HG02840 (cell line): Measurements from ENCODE around the gene FCER1G.

Experiments
- ATAC-seq: cut with Tn5 transposase; IDR thresholded peaks from one replicate; pipeline ENCODE4 v1.9.1; 2021; ENCODE audit warnings: mild to moderate bottlenecking, moderate library complexity, moderate number of reproducible peaks; ENCODE audit not compliant: unreplicated experiment, low FRiP score

The FCER1G gene

DNA sequence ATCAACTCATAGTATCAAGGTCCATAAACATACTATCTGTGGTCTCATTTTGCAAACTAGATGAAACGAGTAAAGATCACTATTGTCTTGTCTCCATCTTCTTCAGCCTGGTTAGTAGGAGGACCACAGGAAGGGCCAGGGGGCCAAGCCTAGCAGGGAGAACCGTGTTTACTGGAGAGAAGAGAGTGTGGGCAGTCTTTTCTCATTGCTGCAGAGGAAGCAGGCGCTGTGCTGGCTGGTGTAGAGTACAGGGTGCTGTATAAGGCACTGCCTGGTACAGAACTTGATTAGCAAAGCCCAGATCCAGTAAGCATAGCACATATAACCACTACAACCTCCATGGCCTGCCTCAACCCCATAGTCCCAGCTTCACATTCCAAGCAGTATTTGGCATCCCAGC, 27.8 kb upstream of the FCER1G start:
- ATAC-seq = no peak

GRCh38 chr1:161188381-161188780, 26.7 kb upstream of the FCER1G start:
- no peak for ATAC-seq

DNA sequence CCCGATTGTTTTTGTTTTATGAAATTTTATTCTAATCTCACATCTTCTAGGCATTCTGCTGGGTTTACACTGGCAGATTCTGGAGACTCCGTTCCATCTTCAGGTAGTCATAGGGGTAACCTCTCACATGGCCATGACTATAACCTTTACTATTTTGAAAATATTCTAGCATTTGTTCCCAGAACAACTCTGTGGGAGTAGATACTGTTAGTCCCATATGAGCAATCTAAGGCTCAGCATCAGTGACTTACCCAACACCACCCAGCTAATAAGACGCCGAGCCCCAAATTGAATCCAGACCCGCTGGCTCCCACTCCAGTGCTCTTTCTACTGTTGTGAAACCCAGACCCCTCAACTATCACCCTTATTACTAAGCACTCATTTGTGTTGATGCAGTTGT, 26.1 kb upstream of the FCER1G start:
- no peak for ATAC-seq

DNA sequence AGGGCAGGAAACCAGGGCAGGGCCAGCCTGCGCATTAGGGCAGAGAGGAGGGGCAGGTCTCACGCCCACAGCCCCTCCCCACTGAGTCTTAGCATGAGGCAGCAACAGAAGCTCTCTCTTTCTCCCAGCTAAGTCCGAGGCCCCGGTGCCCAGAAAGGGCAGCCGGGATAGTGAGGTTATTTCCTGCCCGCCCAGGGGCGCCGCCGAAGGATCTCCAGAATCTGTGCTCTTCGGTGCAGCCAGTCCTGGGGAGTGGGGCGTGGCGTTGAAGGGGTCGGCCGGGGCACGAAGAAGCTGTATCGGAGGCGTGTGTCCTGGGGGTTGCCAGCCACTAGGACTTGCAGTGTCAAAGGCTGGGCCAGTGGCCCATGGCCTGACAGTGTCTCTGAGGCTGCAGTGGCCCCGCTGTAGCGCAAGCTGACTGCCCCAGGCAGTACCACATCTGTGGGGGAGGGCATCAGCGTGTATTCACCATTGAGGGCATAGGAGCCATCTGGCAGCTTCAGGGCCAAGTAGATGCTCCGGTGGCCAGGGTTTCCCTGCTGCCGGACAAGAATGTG, 24.1 kb upstream of the FCER1G start:
- no peak for ATAC-seq

- no peak for ATAC-seq
These were observed 23.1 kb upstream of the FCER1G start for GRCh38 chr1:161191971-161192370.

DNA sequence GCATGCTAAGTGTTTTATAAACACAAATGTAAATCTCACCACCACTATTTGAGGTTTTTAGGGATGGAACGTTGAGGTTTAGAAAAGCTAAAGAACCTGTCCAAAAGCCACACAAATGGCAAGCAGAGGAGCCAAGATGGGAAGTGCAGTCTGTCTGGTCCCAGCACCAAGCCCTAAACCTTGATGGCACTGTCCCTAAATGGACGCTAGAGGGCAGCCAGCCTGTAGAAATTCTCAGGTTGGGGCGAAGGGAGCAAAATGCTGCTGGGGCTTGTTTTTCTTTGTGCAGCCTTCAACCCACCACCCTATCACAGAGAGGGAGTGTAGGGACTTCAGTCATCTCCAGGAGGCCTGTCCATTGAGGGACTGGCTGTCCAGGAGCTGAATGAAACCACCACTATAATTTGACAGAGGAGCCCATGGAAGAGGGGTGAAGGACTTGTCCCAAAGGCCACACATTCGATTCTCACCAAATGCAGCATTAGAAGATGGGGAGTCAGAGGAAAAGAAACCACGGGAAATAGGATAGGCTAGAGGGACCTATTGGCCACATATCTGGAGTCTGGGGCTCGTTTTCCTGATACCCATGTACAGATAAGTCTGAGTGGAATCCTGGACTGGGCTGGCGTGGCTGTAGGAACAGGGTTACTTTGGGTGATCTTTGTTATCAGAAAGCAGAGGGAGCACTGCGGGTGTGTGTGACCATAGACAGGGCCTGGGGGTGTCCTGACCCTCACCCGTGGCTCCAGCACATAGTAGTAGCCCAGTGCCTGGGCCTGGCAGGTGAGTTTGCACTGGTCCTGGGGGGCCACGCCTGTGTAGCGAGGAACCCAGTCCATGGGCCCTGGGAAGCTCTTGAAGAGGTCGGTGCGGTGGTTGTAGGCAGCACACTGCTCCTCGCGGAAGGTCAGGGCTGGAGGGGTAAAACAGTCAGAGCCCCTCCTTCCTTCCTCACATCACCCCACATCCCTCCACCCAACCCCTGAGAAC, 22.3 kb upstream of the FCER1G start:
- no peak for ATAC-seq

DNA sequence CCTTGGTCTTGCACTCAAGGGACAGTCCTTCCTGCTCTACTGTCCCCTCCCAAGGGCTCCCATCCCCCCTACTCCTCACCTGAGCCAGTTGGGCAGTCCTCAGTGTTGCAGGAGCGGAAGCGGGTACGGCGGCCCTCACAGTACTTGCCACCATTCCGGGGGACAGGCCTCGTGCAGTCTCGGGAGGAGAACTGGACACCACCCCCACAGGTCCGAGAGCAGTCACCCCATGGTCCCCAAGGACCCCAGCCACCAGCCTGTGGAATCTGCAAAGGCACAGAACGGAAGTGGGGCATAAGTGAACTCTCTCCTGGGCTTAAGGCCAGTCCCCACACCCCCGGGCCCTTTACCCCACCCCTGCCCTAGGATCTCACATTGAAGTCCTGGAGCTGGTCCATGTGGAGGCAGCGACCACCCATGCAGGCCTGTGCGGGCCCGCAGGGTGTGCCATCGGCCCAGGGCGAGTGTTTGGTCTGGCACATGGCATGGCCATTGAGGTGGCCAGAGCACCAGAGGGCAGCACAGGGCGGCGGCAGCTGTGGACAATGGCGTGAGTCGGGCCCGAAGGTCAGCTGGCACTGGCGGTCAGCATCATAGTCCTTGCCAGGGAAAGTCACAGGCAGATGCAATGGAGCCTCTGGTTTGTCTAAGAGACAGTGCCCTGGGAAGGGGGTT, 21.4 kb upstream of the FCER1G start:
- no peak for ATAC-seq

DNA sequence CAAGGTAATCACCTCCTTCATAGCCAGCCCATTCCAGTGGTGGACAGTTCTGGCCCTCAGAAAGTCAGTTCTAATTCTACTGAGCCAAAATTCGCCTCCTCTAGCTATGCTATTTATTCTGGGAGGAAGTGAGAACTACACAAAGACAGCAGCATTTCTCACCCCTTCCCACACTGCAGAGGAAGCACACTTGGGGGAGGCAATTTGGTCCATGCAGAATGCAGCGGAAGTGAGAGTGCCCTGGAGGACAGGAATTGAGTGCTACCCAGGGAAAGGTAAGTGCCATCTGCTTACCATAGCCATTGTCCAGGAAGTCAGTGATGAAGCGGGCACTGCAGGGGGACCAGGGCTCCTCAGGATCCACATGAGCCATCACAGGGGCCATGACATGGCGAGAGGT, 19.9 kb upstream of the FCER1G start:
- ATAC-seq = no peak

GRCh38 chr1:161196111-161196510, 19.0 kb upstream of the FCER1G start:
- ATAC-seq = no peak

GRCh38 chr1:161196521-161197451, 18.3 kb upstream of the FCER1G start:
- ATAC-seq = no peak

DNA sequence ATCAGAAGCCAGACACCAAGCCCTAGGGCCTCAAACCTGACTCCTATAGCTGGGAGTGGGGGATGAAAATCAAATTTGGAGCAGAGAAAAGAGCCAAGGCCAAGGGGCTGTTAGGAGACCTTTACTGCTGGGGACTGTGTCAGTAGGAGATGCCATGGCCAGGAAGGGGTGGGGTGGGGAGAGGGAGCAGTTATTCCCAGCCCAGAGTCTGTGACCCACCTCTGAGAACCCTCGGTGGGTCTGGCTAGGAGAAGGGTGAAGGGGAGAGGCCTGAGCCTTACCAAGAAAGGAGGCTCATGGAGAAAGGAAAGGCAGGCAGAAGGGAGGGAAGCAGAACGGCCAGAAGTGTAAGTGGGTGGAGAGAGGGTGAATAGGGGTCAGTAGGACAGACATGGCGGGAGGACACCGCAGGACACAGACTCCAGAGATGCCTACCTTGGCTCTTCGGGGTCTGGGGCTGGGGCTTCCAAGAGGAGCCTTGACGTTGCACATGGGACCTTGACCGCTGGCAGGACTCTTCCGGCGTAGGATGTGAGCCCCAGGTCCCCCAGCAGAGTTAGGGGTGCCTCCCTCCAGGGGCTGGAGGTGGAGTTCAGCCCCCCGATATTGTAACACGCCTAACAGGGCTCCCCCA, 17.4 kb upstream of the FCER1G start:
- no peak for ATAC-seq

DNA sequence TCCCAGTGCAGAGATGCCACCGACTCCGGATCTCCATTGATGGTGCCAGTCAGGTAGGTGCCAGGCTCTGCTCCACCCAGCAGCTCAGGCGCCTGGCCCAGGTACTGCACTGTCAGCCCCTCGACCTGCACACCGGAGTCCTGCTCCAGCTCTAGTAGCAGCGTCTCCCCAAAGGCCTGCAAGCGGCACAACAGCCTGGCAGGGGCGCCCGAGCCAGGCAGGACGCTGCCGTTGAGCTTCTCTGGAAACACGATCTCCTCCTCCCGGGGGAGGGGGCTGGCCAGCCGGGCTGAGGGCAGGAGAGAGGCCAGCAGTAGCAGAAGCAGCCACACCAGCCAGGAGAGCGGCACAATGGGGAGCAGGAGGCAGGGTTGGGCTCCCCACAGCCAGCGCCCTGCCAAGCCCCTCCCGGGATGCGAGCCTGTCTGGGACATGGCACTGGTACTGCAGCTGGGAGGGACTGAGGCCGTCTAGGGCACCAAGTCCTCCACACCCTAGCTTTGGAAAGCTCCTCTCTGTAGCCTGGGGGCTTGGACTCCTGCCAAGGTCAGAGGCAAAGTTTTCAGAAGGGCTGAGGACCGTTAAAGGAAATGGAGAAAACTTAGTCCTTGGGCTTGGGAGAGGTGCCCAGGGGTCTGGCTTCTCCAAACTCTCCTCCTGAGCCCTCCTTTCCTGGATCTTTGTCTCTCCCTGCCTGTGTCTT, 16.8 kb upstream of the FCER1G start:
- no peak for ATAC-seq

- ATAC-seq = no peak
These were observed 16.1 kb upstream of the FCER1G start, which contains the start of gene ADAMTS4 for GRCh38 chr1:161198897-161199431. Gene ADAMTS4, minus strand, starts transcription at chr1:161199054. Its CDS starts 427 bp downstream, at chr1:161198627.

DNA sequence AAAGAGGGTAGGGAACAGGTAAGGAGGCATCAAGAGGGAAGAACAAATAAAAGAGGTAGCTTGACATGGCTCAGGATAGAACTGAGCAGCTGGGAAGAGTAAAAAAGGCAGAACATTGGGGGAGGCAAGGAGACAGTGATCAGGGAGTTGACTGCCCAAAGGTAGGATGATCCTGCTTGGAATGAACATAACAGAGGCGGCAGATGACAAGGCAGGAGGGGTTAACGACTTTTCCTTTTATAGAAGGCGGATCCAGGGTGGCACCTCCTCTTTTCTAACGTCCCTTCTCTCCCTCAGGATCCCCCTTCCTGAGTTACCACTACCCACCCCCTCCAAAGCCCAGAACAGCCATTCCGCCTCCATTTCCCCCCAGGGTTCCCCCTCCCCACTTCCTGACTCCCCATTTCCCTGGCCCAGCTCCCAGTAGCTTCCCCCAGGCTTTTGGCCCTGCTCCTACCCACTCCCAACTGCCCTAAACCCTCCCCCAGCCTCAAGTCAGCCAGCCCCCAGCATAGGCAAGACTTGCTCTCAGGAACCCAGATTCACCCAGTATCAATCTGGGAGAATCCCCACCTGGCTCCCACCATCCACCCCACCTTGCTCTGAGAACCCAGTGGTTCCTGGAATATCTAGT, 15.5 kb upstream of the FCER1G start:
- no peak for ATAC-seq

- no peak for ATAC-seq
These were observed 14.6 kb upstream of the FCER1G start for GRCh38 chr1:161200421-161200991.

DNA sequence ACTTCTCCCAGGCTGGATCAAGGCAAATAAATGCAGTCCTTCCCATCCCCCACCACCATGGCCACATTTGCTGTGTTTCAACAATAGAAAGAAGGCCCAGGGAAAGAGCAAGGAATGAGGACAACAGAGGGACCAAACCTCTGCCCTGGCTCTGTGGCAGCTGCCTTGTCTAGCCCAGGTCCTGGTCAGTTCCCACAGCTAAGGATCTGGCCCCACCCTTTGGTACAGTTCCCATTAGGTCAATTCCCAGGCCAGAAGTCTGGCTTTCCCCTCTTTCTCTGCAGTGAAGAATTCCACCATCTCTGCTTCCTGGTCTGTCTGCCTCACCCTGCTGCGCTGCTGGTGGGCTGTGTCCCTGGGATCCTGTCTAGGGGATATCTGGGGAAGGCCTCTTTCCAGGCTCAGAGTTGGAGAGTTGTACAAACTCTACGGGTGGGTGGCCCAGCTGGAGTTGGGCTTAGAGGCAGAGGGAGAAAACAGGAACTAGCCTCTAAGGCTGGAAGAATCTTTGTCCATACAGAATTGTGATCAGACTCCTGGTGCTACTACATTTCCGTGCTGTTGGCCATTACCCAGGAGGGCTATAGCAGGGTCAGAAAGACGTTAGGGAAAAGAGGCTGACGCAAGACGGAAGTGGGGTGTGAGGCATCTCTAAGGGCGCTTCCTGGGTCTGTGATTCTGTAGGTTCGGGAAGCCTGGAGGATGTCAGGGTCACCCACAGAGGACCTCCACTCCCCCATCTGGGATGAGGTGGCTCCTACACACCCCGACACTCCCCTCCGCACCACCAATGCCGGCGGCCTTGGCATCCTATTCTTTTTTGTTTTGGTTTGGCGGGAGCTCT, 13.9 kb upstream of the FCER1G start:
- no peak for ATAC-seq
